KBM-7 (cell line): ENCODE data around the gene FNDC3A.
"Not testable (repeated sequence)": the region's sequence is repeated elsewhere in the genome, so short reads cannot be mapped to it uniquely, and the experiment has no call there.

ENCODE experiments used
- DNase-seq: peaks from one replicate; pipeline ENCODE4 v3.0.0-alpha.2; 2015
- in situ Hi-C: fragments of 300-500 bp; cut with MboI; formaldehyde crosslinking; loops from 2 replicates; pipeline ENCODE4 v1.14.3; 2020; ENCODE audit warnings: low sequenced_read_pairs, low pct_unique_long_range_greater_than_20kb, mixed read lengths

Gene FNDC3A

DNA sequence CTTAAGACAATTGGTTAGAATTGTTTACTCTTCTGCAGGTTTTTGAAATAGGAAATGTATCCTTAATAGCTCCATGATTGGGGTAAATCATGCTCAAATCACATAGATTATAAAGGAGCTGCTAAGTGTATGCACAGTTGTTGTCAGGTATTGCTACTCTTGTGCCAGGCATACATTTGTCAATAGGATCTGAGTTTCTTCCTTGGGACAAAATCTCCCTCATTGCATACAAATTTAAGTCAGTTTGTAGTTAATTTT is 135.1 kb downstream of the FNDC3A start:
- in situ Hi-C loops = no loop called here

DNA sequence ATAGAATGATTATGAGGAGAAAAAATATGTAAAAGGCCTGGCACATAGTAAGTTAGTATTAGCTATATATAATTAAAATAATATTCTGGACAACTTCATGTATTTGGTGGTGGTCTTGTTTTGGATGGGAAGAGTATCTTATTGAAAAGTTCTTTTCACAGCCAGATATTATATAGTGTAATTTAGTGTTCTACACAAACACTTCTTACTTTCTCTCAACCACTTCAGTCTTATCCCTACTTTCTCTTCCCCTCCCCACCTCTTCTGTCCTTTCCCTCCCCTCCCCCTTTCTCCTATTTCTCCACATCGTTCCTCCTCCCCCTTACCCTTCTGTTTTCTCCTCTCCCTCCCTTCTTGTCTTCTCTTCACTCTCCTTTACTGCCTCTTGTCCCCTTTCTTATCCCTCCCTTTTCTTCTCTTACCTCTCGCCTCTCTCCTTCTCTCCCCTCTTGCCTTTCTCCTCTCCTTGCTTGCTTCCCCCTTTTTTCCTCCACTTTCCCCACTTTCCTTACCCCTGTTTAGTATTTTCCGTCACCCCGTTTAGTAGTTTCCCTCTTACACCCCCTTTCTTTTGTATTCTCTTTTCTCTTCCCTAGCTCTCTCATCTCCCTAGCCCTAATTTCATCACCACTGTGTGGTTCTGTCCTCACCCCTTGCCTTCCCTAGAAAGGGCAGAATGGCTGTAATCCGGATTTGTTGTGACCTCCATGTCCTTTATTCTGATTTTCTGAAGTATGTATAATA is 137.2 kb downstream of the FNDC3A start:
- in situ Hi-C loops = no loop called here
- no peak for DNase-seq

More for the DNA sequence above, 135.1 kb downstream of the FNDC3A start:
- DNase-seq = no peak

DNA sequence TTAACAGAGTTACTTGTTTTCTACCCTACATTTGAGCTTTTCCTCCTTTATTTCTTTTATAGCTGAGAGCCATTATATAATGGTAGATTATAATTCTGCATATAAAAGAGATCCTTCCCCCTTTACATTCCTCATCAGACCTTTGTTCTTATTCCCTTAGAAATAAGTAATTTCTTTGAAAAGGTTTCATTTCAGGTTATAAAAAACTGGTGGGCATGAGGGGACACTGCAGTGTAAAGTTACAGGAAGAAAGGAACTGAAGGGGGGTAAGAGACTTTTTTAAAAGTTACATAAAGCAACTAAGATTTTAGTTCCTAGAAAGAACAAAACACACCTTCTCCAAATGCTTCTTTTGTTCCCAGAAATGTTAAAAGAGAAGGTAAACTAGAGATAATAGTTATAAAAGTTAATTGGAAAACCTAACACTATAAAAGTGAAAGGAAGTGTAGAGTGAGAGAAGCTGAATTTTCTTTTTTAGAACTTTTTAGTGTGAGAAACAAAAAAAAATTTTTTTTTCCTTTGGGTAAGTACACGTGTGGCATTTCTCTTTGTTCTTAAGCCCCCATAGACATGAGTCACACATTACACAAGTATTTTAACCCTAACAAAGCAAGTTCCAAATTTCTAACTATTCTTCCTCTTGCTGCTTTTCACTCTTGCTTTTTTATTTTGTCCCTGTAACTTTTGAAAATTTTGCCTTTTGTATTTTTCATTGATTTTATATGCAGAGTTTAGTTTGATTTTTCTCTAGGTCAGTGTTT is 138.0 kb downstream of the FNDC3A start:
- DNase-seq = no peak
- in situ Hi-C loops = no loop called here

DNA sequence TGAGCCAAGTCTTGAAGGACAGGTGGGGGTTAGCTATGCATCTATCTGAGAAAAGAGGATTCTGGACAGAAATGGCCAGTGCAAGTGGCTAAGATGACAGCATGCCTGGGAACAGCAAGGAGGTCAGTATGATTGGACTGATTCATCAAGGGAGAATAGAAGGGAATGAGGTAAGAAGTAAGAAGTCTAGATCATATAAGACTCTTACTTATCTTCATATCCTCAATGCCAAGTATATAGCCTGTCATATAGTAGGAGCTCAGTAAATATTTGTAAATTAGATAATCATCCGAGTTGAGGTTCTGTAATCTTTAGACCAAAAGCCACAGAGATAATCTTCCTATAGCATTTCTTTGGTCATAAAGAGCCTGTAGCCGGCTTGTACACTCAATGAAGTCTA is 141.2 kb downstream of the FNDC3A start:
- in situ Hi-C loops = no loop called here

DNA sequence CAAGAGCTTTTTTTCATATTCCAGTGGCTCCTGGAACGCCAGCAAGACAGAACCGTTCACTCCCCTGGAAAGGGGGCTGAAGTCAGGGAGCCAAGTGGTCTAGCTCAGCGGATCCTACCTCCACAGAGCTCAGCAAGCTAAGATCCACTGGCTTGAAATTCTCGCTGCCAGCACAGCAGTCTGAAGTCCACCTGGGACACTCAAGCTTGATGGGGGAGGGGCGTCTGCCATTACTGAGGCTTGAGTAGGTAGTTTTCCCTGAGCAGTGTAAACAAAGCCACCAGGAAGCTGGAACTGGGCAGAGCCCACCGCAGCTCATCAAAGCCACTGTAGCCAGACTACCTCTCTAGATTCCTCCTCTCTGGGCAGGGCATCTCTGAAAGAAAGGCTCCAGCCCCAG is 142.7 kb downstream of the FNDC3A start:
- in situ Hi-C loops, DNase-seq: not testable (repeated sequence)

More for the DNA sequence above, 141.2 kb downstream of the FNDC3A start:
- no peak for DNase-seq

DNA sequence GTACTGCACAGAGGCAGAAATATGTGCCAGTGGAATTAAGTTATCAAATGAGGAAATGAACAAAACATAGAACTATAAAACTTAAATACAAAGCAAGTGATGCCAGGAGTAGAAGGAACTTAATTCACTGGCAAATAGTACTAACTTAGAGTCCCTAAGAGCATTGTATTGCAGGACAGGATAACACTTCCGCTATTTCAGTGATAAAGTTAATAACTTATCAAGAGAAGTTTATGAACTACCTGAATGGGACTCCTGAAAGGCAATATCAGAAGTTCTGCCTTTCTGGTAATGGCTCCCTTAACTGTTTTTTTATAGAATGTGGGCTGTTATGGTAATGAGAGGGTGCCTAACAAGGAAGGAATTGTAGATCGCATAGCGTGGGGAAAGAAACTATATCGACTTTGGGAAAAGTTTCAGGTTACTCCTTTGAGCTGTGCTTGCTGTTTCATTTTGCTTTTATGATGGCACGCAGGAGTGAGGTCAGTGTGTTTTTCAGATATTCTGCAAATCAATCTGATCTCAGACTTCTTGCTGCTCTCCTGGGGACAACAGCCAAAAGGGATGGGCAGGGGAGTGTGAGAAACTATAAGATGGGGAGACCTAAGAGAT is 149.1 kb downstream of the FNDC3A start:
- in situ Hi-C loops = no loop called here
- no peak for DNase-seq

DNA sequence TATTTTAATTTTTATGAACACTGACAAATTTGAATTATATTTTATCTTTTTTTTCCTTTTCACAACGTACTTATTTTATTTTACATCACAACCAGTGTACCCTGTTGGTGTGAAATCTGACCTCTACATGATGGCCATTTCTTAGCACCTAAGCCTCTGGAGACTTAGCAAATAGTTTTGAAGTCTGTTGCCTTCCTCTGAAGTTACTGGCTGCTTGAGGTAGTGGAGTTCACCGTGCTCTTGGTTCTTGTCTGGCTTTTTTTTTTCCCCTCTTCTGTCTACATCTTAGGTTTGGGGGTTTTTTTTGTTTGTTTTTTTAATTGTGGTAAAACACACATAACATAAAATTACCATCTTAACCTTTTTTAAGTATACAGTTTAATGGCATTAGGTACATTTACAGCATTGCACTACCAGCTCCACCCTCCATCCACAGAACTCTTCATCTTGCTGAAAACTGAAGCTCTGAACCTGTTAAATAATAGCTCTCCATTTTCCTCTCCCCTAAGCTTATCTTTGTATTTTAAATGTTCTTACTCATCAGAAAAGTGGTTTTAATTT is 150.3 kb downstream of the FNDC3A start:
- no peak for DNase-seq
- in situ Hi-C loops = no loop called here

DNA sequence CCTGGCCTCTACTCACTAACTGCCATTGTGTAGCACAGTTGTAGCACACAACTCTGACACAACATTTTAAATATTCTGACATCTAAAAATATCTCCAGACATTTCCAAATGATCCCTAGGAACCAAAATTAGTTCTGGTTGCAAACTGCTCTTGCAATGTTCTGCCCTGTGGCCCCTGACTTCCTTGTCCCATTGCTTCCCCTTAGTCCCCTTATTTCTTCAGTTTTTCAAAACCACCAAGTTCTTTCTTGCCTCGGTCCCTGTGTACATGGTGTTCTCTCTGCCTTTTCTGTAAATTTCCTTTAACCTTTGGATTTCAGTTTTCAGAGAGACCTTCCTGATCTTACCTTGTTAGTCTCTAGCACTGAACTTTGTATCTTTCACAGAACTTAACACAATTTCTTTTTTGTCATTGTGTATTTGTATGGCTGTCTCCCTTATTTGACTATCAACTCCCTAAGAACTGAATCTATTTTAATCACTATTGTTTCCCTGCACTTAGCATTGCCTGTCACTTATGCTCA is 156.8 kb downstream of the FNDC3A start:
- in situ Hi-C loops = no loop called here
- DNase-seq = no peak

DNA sequence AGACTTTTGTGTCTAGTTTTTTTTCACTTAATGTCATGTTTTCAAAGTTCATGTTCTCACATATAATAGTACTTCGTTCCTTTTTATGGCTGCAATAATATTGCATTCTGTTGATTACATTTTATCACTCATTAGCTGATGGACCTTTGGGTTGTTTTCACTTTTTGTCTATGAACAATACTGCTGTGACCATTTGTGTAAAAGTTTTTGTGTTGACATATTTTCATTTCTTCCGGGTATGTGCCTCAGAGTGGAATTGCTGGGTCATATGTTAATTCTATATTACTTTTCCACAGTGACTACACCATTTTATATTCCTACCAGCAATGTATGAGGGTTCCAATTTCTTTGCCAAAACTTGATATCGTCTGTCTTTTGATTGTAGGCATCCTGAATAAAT is 158.6 kb downstream of the FNDC3A start:
- in situ Hi-C loops = no loop called here
- no peak for DNase-seq

DNA sequence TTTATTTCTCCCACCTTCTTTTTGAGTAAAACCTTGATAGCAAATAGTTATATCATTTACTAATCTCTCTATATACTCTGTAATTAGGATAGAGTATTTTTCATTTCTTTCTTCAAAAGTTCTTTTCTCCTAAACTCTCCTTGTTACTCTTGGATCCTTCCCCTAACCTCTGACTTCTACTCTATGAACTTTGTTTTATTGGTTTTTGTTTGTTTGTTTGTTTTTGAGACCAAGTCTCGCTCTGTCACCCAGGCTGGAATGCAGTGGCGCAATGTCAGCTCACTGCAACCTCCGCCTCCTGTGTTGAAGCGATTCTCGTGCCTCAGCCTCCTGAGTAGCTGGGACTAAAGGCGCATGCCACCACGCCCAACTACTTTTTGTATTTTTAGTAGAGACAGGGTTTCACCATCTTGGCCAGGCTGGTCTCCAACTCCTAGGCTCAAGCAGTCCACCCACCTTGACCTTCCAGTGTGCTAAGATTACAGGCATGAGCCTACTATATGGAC is 161.5 kb downstream of the FNDC3A start:
- DNase-seq, in situ Hi-C loops: not testable (repeated sequence)

DNA sequence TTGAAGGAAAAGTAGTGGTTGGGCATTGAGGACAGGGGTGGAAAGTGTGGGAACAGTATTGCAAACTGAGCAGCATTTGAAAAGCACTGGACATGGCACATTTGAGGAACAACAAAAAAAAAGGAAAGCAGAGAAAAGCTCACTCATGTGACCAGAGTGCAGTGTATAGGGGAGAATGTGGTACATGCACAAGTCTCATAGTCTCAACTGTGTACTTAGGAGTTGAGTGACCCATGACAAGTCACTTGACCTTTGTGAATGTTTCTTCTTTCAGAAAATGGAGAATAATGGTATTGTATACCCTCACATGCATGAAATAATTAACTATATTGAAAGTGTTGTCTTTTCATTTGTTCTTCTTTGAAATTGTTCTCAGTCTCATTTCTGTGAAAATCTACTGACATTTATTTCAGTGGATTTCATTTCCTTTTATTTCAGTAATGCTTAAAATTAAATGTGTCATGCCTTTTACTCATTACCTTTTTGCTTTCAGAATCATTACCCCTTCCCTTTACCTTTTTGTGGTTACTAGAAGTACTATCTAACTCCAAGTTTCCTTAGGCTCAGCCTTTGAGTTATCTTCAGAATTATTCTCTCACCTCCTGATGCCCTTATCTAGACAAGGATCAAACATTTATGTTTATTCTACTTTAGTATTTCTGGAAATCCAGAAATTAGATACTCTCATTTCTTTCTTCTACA is 165.3 kb downstream of the FNDC3A start:
- in situ Hi-C loops = no loop called here
- DNase-seq = no peak

DNA sequence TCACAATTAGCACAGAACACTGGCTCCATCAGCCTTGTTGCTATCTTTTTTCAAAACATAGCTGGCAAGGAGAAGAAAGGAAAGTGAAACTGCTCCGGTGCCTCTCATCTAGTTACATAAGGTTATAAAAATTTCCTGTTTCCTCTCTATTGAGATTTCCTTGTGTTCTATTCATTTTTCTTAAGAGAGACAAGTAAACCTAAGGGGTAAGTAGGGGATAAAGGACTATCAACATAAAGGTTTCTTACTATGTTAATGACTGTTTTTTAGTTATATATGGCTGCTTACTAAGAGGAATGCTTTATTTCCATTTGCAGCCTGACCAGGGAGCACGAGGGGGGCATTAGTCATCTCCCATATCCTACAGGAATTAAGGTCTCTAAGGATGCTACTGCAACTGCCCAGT is 171.2 kb downstream of the FNDC3A start:
- in situ Hi-C loops = no loop called here
- DNase-seq = no peak

DNA sequence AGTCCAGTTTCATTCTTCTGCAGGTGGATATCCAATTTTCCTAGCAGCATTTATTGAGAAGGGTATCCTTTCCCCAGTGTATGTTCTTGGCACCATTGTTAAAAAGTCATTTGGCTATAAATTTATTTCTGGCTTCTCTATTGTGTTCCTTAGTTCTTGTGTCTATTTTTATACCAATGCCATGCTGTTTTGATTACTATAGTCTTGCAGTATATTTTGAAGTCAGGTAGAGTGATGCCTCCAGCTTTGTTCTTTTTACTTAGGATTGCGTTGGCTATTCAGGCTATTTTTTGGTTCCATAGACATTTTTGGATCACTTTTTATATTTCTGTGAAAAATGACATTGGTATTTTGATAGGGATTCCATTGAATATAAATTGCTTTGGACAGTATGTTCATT is 172.7 kb downstream of the FNDC3A start:
- DNase-seq = no peak
- in situ Hi-C loops = no loop called here

DNA sequence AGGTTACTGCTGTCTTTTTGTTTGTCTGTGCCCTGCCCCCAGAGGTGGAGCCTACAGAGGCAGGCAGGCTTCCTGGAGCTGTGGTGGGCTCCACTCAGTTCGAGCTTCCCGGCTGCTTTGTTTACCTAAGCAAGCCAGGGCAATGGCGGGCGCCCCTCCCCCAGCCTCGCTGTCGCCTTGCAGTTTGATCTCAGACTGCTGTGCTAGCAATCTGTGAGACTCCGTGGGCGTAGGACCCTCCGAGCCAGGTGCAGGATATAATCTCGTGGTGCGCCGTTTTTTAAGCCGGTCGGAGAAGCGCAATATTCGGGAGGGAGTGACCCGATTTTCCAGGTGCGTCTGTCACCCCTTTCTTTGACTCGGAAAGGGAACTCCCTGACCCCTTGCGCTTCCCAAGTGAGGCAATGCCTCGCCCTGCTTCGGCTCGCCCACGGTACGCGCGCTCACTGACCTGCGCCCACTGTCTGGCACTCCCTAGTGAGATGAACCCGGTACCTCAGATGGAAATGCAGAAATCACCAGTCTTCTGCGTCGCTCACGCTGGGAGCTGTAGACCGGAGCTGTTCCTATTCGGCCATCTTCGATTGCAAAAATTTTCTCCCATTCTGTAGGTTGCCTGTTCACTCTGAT is 182.4 kb downstream of the FNDC3A start:
- DNase-seq, in situ Hi-C loops: not testable (repeated sequence)

DNA sequence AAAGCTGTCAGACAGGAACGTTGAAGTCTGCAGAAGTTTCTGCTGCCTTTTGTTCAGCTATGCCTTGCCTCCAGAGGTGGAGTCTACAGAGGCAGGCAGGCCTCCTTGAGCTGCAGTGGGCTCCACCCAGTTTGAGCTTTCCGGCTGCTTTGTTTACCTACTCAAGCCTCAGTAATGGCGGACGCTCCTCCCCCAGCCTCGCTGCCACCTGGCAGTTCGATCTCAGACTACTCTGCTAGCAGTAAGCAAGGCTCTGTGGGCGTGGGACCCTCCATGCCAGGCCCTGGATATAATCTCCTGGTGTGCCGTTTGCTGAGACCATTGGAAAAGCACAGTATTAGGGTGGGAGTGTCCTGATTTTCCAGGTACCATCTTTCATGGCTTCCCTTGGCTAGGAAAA is 187.4 kb downstream of the FNDC3A start:
- DNase-seq, in situ Hi-C loops: not testable (repeated sequence)

DNA sequence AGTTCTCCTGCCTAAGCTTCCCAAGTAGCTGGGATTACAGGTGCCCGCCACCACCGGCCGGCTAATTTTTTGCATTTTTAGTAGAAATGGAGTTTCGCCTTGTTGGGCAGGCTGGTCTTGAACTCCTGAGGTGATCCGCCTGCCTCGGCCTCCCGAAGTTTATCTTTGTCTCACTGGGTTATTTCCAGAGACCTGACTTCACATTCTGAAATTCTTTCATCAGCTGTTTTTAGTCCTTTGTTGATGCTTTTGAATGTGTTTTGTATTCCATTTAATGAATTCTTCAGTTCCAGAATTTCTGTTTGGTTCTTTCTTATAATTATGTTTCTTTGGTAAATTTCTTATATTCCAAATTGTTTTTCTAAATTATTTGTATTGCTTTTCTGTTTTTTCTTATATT is 189.0 kb downstream of the FNDC3A start:
- DNase-seq = no peak
- in situ Hi-C loops = no loop called here

DNA sequence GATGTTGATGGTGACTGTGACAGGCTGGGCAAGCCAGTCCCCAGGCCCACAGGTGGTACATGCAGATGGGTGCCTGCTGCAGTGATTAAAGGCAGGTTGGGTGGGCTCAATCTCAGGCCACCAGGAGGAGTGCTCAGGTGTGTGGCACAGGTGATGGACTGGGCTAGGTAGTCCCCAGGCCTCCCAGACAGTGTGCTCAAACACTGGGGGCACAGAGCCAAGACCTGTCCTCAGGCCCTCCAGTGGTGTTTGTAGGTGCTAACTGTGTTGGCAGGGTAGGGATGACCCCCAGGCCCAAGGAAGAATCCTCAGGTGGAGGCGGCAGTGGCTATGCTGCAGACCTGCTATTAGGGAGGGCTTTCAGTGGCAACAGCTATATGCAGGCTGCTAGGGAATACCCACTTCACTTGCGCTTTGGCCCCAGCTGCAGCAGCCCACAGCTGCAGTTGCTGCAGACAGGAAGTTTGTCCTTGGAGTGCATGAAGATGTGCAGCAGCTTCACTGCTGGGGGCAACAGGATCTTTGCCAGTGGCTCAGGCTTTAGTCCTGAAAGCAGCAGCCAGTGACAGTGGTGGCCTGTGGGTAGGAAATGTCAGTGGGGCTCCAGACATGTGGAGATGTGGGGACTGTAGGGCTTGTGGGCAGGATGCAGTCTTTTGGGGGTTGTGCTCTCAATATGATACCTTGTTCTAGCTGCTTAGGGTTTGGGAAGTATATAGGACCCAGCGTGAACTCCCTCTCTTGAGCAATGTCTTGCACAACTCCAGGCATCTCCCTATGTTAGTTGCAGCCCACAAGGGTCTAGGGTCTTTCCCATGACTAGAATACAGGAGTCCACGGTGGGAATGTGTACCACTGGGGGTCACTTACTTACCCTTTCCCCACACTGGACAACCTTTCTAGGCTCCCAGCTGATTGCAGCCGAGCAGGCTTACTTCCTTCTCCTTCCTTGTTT is 190.4 kb downstream of the FNDC3A start:
- in situ Hi-C loops = no loop called here
- no peak for DNase-seq

DNA sequence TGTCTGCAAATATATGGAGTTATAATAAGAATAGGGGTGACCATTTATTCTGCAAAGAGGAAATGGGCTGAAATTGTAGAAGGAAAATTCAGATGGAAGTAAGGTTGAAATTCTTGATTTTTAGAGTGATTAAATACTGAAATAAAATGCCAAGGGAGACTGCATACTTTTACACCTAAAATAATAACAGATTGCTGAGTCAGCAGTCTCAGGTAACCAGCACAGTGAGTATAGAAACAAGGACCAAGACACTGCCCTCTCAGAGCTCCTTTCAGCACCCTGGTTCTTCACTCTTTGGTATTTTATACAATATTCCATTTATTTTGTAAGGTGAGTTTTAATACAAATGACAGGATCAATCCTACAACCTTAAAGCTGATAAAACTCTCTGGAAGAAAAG is 195.6 kb downstream of the FNDC3A start:
- in situ Hi-C loops = no loop called here
- no peak for DNase-seq
